ENCODE measurements around the gene UBE3D.
"Not testable (repeated sequence)": the region's sequence is repeated elsewhere in the genome, so short reads cannot be mapped to it uniquely, and the experiment has no call there.

UBE3D gene

GRCh38 chr6:82904257-82904656, 161.4 kb downstream of the UBE3D start:
- TF ChIP-seq CSRNP3 (CRISPR knock-in tag; IDR thresholded peaks at IDR 0.05) (no peak), PPARA (CRISPR knock-in tag; IDR thresholded peaks at IDR 0.05; ENCODE audit: borderline replicate concordance) (no peak), BACH2 (CRISPR knock-in tag; IDR thresholded peaks at IDR 0.05; ENCODE audit: borderline replicate concordance) (no peak), ZNF70 (CRISPR knock-in tag; IDR thresholded peaks at IDR 0.05) (no peak), TSHZ2 (CRISPR knock-in tag; IDR thresholded peaks at IDR 0.05) (no peak)
- no peak for ATAC-seq

GRCh38 chr6:82902290-82902689, 163.4 kb downstream of the UBE3D start:
- TF ChIP-seq GLIS3 (CRISPR knock-in tag; IDR thresholded peaks at IDR 0.05) (no peak), BACH2 (CRISPR knock-in tag; IDR thresholded peaks at IDR 0.05; ENCODE audit: borderline replicate concordance) (no peak), TSHZ2 (CRISPR knock-in tag; IDR thresholded peaks at IDR 0.05) (no peak), TCF4 (CRISPR knock-in tag; IDR thresholded peaks at IDR 0.05; ENCODE audit: borderline replicate concordance) (no peak), ZNF70 (CRISPR knock-in tag; IDR thresholded peaks at IDR 0.05) (no peak)
- ATAC-seq = no peak

- no peak for TF ChIP-seq CSRNP3 (CRISPR knock-in tag; IDR thresholded peaks at IDR 0.05)
- no peak for TF ChIP-seq ZNF70 (CRISPR knock-in tag; IDR thresholded peaks at IDR 0.05)
- no peak for ATAC-seq
Measured at GRCh38 chr6:82894653-82895259, 170.9 kb downstream of the UBE3D start.

GRCh38 chr6:82893889-82894652, 171.6 kb downstream of the UBE3D start:
- no peak for ATAC-seq
- TF ChIP-seq GLIS3 (CRISPR knock-in tag; IDR thresholded peaks at IDR 0.05) = no peak
- no peak for TF ChIP-seq ZFP3 (CRISPR knock-in tag; IDR thresholded peaks at IDR 0.05)
- TF ChIP-seq RARB (CRISPR knock-in tag; IDR thresholded peaks at IDR 0.05) = no peak

GRCh38 chr6:82891503-82891902, 174.1 kb downstream of the UBE3D start:
- ATAC-seq = not testable (repeated sequence)

- no peak for ATAC-seq
- TF ChIP-seq BACH2 (CRISPR knock-in tag; IDR thresholded peaks at IDR 0.05; ENCODE audit: borderline replicate concordance) (no peak), ESRRG (CRISPR knock-in tag; IDR thresholded peaks at IDR 0.05) (no peak), POU6F1 (CRISPR knock-in tag; IDR thresholded peaks at IDR 0.05; ENCODE audit: borderline replicate concordance, low read depth) (no peak), SNAI2 (CRISPR knock-in tag; IDR thresholded peaks at IDR 0.05) (no peak), ZNF8 (CRISPR knock-in tag; IDR thresholded peaks at IDR 0.05) (no peak), ZFP30 (CRISPR knock-in tag; IDR thresholded peaks at IDR 0.05) (no peak), PPARA (CRISPR knock-in tag; IDR thresholded peaks at IDR 0.05; ENCODE audit: borderline replicate concordance) (no peak)
Measured at GRCh38 chr6:82891076-82891475, 174.6 kb downstream of the UBE3D start.

Measured in SK-N-SH treated with all-trans-retinoic acid at 6 μM for 48 hours (cell line).